NCI-H2081 (cell line): ENCODE data around the gene DNALI1.
"Not testable (repeated sequence)": the region's sequence is repeated elsewhere in the genome, so short reads cannot be mapped to it uniquely, and the experiment has no call there.

Experiments
- DNase-seq, 2 experiments: peaks; one replicate each; lab custom pipeline; 2025; lab: John Stamatoyannopoulos, UW

The DNALI1 gene

DNA sequence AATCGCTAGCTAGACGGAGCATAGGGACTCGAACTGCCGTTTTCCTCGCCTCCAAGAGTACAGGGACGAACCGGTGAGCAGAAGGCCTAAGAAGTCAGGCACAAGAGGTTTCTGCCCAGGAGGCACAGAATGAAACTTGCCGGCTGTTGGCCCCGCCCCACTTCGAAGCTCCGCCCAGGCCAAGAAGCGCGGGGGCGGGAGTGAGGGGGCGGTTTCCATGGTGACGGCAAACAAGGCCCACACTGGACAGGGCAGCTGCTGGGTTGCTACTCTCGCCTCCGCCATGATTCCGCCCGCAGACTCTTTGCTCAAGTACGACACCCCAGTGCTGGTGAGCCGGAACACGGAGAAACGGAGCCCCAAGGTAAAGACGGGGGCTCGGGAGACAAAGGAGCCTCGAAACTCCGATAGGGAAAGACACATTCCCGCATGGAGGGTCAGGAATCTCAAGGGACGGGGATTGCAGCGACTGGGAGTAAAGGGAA lies at the start of gene DNALI1:
TSS of gene DNALI1 (plus strand) at position 229 of the 485 bp plus-strand sequence. CDS start at position 284, 55 bp downstream.
- peak; percentile 94 for DNase-seq

DNA sequence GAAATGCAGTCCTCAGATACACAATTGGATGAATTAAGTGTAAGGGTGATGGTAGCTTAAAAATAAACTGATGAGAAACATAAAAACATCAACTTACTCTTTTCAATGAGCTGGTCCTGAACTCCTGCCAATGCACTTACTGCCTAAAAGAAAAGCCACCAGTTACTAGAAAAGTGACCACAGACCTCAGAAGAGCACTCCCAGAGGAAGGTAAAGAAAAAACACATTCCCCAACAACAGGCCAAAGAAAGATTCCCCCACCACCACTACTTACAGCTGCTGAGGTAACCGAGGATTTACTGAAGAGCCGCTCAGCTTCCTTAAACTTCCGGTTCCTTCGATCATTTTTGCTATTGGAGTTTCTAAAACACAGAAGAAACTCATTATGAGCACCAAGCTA lies 47.6 kb upstream of the DNALI1 start:
- peak in 1 of 2 experiments; percentile 6 for DNase-seq

DNA sequence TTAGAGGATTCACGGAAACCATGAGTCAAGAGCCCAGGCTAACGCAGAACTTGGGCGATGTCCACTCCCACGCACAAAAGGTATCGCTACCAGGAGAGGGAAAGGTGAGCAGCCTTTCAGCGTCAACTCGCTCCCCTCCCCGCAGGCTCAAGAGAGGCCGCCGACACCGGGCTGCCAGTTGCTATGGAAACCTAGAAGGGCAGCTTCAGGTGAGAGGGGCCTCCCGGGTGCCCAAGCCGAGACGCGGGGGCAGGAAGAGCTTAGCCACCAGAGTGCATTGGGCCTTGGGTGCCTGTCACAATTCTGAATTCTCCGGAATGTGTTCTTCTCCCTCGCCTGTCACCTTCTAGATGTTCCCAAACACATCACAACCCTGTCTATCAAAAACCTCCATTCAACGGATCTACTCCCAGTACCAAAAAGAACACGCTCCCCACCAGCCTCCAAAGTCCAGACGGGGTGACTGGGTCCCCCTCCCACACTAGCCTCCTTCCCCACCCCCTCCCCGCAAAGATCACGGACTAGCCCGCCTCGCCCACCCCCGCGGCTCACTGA lies 42.9 kb upstream of the DNALI1 start:
- peak; percentile 46 to 67 for DNase-seq

DNA sequence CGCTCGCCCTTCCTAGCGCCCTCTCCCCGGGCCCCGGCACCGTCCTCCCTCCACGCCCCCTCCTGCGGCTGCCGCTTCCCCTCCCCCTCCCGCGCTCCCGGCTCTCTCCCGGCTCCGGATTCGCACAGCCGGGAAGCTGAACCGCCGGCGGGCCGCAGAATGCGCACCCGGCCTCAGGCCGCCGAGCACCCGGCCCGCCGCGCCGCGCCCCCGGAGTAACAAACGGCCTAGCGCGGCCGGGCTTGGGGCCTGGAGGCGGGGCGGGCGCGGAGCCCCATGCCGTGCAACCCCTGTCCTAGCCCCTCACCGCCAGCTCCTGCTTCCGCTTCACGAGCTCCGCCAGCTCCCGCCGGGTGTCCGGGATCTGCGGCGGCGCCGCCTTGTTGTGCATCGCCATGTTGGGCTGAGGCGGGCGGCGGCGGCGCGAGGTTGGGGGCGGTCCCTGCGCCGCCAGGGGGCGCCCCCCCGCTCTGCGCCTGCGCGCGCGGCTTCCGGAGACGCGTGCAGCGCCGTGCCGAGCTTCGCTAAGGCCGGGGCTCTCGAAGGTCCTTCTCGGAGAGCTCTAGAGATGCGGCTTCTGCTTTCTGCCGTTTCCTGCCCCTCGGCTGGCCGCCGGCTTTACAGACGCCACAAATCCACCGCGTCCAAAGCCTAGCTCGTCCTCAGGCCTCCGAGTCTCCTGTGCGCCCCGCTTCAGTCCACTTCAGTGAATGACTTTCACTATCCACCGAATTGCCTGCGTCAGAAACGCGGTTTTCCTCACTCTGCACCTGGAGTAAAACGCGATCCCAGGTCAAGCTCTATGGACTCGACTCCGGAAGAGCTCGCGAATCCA lies 42.2 kb upstream of the DNALI1 start, which contains the start of gene MEAF6:
TSS of gene MEAF6 (minus strand) at position 417 of the 835 bp plus-strand sequence. CDS start at position 397, 20 bp downstream.
- peak; percentile 85 to 92 for DNase-seq

DNA sequence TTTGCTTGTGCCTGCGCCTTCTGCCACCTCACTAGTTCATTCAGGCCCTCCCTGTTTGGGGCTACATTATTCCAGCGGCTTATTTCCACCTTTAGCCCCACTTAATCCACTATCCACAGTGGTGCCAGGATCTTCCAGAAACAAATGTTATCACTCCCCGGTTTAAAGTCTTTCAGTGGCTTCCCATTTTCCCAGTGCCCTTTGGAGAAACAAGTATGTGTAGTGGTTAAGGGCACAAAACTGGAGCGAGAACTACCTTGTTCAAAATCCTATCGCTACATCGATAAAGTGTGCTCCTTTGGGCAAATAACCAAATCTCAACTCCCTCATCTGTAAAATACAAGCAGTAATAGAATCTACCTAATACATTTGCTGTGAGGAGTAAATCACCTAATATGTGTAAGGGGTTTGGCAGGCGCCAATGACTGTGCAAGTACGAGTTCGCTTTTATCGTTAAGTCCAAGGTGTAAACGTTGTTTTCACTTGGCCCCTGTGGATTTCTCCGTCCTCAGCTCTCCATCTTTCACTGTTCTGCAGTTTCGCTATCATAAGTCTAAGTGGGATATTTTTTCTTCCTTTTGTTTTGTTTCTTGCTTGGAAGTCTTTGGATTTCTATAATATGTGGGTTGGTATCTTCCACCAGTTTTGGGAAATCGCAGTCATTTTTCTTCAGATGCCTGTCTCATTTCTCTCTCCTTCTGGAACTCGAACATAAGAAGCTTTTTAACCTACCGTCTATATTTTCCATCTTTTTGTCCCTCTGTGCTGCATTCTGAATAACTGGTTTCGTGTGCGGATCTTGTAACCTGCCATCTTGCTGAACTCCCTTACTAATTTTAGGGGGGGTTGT lies 41.3 kb upstream of the DNALI1 start:
- DNase-seq: peak in 1 of 2 experiments; percentile 40

DNA sequence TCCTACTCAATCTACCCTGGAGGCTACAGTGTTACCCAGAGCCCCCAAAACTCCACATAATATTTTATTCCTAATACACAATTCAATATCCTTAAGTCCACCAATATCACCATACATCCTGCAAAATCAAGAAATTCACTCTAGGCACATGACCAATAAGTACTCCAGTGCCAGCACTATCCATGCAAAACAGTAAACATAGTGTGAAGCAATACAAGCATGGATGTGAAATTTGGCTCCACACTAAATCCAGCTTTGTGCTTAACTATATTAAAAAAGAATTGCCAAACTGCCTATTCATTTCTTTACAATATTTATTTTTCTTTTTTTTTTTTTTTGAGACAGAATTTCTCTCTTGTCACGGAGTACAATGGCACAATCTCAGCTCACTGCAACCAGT lies 39.2 kb upstream of the DNALI1 start:
- no peak for DNase-seq

DNA sequence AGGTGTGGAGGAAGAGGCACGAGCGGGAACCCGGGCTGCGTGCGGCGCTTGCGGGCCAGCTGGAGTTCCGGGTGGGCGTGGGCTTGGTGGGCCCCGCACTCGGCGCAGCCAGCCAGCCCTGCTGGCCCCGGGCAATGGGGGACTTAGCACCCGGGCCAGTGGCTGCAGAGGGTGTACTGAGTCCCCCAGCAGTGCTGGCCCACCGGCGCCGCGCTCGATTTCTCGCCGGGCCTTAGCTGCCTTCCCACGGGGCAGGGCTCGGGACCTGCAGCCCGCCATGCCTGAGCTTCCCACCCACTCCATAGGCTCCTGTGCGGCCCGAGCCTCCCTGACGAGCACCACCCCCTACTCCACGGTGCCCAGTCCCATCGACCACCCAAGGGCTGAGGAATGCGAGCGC lies 38.5 kb upstream of the DNALI1 start:
- not testable (repeated sequence) for DNase-seq

DNA sequence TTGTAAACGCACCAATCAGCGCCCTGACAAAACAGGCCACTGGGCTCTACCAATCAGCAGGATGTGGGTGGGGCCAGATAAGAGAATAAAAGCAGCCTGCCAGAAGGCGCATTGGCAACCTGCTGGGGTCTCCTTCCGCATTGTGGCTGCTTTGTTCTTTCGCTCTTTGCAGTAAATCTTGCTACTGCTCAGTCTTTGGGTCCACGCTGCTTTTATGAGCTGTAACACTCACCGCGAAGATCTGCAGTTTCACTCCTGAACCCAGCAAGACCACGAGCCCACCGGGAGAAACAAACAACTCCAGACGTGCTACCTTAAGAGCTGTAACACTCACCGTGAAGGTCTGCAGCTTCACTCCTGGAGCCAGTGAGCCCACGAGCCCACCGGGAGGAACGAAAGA lies 37.8 kb upstream of the DNALI1 start:
- not testable (repeated sequence) for DNase-seq

DNA sequence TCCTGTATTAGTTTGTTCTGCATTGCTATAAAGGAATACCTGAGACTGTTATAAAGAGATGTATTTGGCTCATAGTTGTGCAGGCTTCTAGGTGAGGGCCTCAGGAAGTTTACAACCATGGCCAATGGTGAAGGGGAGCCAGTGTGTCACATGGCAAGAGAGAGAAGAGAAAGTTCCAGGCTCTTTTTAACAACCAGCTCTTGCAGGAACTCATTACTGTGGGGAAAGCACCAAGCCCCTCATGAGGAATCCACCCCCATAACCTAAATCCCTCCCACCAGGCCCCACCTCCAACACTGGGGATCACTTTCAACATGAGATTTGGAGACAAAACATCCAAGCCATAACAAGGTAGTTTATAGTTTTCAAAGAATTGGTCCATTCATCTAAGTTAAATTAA lies 37.1 kb upstream of the DNALI1 start:
- no peak for DNase-seq

DNA sequence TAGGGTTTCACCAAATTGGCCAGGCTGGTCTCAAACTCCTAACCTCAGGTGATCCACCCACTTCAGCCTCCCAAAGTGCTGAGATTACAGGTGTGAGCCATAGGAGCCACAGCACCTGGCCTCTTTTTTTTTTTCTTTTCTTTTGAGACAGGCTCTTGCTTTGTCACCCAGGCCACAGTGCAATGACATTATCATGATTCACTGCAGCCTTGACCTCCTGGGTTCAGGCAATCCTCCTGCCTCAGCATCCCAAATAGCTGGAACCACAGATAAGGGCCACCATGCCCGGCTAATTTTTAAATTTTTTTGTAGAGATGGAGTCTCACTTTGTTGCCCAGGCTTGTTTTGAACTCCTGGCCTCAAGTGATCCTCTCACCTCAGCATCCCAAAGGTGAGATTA lies 26.9 kb upstream of the DNALI1 start:
- DNase-seq: not testable (repeated sequence)

DNA sequence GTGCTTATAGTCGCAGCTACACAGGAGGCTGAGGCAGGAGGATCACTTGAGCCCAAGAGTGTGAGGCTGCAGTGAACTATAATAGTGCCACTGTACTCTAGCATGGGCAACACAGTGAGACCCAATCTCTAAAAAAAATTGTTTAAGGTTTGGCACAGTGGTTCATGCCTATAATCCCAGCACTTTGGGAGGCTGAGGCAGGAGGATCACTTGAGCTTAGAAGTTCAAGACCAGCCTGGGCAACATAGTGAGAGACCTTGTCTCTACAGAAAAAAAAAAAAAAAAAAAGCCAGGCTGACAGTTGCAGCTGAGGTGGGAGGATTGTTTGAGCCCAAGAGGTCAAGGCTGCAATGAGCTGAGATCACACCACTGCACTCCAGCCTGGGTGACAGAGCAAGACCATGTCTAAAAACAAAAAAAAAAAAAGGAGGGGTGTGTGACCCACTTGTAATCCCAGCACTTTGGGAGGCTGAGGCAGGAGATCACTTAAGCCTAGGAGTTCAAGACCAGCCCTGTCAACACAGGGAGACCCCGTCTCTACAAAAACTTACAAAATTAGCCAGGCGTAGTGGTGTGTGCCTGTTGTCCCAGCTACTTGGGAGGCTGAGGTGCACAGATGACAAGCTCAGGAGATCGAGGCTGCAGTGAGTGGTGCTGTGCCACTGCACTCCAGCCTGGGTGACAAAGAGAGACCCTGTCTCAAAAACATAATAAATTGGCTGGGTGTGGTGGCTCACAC lies 24.2 kb upstream of the DNALI1 start:
- not testable (repeated sequence) for DNase-seq

DNA sequence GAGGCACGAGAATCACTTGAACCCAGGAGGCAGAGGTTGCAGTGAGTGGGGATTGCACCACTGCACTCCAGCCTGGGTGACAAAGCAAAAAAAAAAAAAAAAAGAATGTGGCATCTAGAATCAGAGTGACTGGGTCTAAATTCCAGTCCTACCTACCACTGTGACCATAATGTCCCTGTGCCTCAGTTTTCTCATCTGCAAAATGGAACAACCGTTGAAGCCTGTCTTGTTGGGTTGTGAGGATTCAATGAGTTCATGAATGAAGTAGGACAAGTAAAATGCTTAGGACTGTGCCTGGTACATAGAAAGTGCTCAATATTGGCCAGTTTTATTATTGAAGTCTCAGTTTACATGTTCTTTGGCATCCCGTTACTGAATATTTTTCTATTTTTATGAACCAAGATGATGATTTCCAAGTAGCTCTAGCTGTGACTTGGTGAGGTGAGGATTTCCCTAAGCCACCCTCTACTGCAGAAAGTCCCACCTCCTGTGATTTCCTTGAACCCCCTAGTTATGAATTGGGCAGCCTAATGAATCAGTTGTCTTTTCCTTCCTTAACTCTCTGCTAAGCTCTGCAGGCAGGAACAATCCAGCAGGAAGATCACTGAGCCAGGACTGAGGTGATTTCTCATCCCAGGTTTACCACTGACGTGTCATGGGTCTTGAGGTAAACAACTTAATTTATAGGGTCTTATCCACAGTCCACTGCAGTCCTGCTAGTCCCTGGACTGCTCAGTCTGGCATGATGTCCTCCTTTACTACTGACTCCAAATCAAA lies 23.2 kb upstream of the DNALI1 start:
- DNase-seq: no peak

DNA sequence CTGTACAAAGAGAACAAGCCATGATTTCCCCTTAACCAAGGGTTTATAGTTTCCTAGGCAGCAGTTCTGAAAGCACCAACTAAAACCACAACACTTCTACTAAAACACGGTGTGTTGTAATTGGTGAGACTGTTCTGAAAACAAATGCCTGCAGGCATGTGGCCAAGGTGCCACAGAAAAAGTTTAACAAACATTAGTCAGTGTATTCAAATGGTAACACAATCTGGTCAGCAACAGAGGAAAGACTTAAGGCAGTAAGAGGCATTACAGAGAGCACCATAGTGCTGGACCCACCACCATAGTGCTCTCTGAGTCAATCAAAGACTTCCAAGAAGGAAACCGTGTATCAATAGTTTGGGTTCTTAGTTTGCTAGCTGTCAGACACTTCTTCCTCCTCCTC lies 19.4 kb upstream of the DNALI1 start:
- no peak for DNase-seq

DNA sequence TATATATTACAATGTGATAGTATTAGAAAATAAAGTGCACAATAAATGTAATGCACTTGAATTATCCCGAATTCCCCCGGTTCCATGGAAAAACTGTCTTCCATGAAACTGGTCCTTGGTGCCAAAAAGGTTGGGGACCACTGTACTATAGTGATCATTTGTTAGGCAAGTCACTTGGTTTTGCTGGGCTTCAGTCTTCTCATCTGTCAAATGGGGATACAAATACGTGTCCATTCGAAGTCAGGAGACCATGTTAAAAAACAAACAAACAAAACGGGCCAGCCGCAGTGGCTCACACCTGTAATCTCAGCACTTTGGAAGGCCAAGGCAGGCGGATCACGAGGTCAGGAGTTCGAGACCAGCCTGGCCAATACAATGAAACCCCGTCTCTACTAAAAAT lies 17.6 kb upstream of the DNALI1 start:
- not testable (repeated sequence) for DNase-seq

DNA sequence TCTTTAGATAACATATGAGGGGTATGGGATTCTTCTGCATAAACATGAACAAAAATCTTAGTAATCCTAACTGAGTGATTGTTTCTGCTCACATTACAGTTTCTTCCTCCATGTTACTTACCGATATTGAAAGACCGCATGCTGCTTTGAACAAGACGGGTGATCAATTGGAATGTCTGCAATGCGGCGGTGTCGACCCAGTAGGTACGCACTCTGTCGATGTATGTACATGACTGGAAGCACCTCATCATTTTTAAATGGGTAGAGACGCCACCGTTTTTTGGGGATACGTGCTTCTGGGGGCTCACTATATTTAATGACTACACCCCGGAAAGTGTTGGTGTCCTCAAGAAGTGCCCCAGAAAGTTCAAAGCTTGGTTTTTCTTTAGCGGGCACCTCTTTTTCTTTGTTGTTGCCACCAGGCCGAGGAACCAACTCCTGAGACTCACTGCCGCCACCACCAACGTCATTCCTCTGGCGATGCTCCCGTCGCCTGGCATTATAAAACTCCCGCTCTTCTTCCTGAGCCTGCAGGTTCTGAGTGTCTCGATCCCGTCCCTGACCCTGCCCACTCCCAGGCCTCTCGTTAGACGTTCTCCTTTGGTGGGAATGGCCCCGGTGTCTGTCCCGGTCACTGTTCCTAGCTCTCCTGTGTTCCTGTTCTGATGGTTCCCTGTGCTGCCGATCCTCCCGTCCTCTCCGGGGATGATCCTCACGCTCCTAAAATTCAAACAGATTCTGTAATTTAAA lies 16.5 kb upstream of the DNALI1 start:
- DNase-seq: no peak

DNA sequence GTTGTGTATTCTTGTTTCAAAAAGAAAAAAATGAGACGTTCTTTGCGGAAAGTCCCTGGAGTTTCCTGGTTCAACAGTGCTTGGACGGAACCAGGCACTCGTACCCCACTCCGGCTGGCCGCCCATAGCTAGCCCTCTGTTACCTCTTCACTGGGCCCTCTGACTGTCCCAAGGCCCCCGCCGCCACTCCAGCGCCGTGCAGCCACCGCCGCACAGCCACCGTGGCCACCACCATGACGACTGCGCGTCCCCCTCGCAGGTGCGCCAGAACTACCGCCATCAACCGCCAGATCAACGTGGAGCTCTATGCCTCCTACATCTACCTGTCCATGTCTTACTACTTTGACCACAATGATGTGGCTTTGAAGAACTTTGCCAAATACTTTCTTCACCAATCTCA lies 12.2 kb upstream of the DNALI1 start:
- no peak for DNase-seq

DNA sequence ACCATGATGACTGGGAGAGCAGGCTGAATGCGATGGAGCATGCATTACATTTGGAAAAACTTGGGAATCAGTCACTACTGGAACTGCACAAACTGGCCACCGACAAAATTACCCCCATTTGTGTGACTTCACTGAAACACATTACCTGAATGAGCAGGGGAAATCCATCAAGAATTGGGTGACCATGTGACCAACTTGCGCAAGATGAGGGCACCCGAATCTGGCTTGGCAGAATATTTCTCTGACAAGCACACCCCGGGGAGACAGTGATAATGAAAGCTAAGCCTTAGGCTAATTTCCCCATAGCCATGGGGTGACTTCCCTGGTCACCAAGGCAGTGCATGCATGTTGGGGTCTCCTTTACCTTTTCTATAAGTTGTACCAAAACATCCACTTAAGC lies 11.7 kb upstream of the DNALI1 start:
- DNase-seq: no peak

DNA sequence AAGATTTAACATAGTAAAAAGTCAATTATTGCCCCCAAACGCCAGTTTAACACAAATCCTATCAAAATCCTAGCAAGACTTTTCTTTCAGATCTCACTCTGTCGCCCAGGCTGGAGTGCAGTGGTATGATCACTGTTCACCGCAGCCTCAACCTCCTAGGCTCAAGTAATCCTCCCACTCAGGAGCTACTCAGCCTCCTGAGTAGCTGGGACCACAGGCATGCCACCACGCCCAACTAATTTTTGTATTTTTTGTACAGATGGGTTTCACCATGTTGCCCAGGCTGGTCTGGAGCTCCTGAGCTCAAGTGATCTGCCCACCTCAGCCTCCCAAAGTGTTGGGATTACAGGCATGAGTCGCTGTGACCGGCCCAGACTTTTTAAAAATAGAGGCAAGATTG lies 7.4 kb upstream of the DNALI1 start:
- DNase-seq: no peak

DNA sequence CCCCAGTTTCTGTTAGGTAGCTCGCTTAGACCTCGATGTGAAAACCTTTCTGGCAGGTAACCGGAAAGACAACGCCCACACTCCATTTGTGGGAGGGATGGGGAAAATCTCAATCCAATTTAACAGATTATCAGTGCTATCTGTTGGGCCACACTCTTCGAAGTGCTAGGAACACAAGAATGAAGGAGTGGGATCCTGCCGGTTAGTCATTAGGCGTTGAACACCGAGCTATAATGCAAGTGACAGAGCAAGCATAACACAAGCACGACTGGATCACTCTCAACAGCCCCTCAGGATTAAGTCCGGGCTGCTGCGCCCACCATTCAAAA lies 3.2 kb upstream of the DNALI1 start:
- DNase-seq: no peak
